GM19324 (cell line): ENCODE data around the gene SCN3A.

Experiments
- ATAC-seq: cut with Tn5 transposase; IDR thresholded peaks from one replicate; pipeline ENCODE4 v1.9.1; 2021; ENCODE audit warnings: mild to moderate bottlenecking, moderate library complexity; ENCODE audit not compliant: unreplicated experiment, low FRiP score

Gene SCN3A

GRCh38 chr2:165114346-165114939, 89.4 kb downstream of the SCN3A start:
- ATAC-seq = no peak

- no peak for ATAC-seq
Measured at GRCh38 chr2:165113414-165113813, 90.4 kb downstream of the SCN3A start.

- no peak for ATAC-seq
Measured at GRCh38 chr2:165112789-165113188, 91.1 kb downstream of the SCN3A start.

GRCh38 chr2:165112133-165112573, 91.7 kb downstream of the SCN3A start:
- ATAC-seq = no peak

GRCh38 chr2:165110394-165110793, 93.5 kb downstream of the SCN3A start:
- ATAC-seq = no peak

GRCh38 chr2:165109915-165110314, 93.9 kb downstream of the SCN3A start:
- no peak for ATAC-seq

GRCh38 chr2:165105926-165106325, 97.9 kb downstream of the SCN3A start:
- no peak for ATAC-seq

- ATAC-seq = no peak
Measured at GRCh38 chr2:165087933-165088901, 115.6 kb downstream of the SCN3A start.

GRCh38 chr2:165086337-165086736, 117.5 kb downstream of the SCN3A start:
- no peak for ATAC-seq

GRCh38 chr2:165083326-165083725, 120.5 kb downstream of the SCN3A start:
- ATAC-seq = no peak

- no peak for ATAC-seq
Measured at GRCh38 chr2:165082479-165082878, 121.4 kb downstream of the SCN3A start.

GRCh38 chr2:165081276-165081675, 122.6 kb downstream of the SCN3A start:
- ATAC-seq = no peak

GRCh38 chr2:165079432-165079831, 124.4 kb downstream of the SCN3A start:
- ATAC-seq = no peak

GRCh38 chr2:165078913-165079312, 124.9 kb downstream of the SCN3A start:
- no peak for ATAC-seq

- no peak for ATAC-seq
Measured at GRCh38 chr2:165074884-165075283, 129.0 kb downstream of the SCN3A start.

- ATAC-seq = no peak
Measured at GRCh38 chr2:165074323-165074722, 129.5 kb downstream of the SCN3A start.

- no peak for ATAC-seq
Measured at GRCh38 chr2:165070076-165070475, 133.8 kb downstream of the SCN3A start.

- no peak for ATAC-seq
Measured at GRCh38 chr2:165069151-165069550, 134.7 kb downstream of the SCN3A start.

- ATAC-seq = no peak
Measured at GRCh38 chr2:165068487-165068757, 135.4 kb downstream of the SCN3A start.

GRCh38 chr2:165067643-165068486, 136.0 kb downstream of the SCN3A start:
- no peak for ATAC-seq

- ATAC-seq = no peak
Measured at GRCh38 chr2:165064743-165065142, 139.1 kb downstream of the SCN3A start.
